Suprapubic skin (tissue), 4 donors: Measurements from ENCODE around the gene RPTOR. TPM values are rescaled to one million over a fixed set of nuclear protein-coding genes. Genes with fewer than 3 reads are reported as not detected.

Experiments
- DNase-seq, 2 donors: peaks; one replicate each; pipeline ENCODE4 v3.0.0-alpha.2; 2019; ENCODE audit warnings: low spot score in 2 of 2
- H3K27ac ChIP-seq: fragments of 200-600 bp; sonication (generic); one replicate; pipeline ENCODE4 v1.5.1; 2019
- H3K27me3 ChIP-seq: fragments of 200-600 bp; sonication (generic); one replicate; pipeline ENCODE4 v1.5.1; 2019
- H3K36me3 ChIP-seq: fragments of 200-600 bp; sonication (generic); one replicate; pipeline ENCODE4 v1.5.1; 2019
- H3K4me1 ChIP-seq: fragments of 200-600 bp; sonication (generic); one replicate; pipeline ENCODE4 v1.5.1; 2019
- H3K4me3 ChIP-seq: fragments of 200-600 bp; sonication (generic); one replicate; pipeline ENCODE4 v1.5.1; 2019; ENCODE audit warnings: mild to moderate bottlenecking
- H3K9me3 ChIP-seq: fragments of 200-600 bp; sonication (generic); one replicate; pipeline ENCODE4 v1.5.1; 2019
- EP300 ChIP-seq: sonication (generic); formaldehyde crosslinking; IDR thresholded peaks from one replicate; pipeline ENCODE4 v1.6.1; 2017; ENCODE audit warnings: antibody characterized with exemption
- POLR2A ChIP-seq, 2 donors: fragments of 450-650 bp; IDR thresholded peaks; one replicate each; pipeline ENCODE4 v1.6.1; 2017; ENCODE audit warnings: antibody characterized with exemption in 2 of 2, mild to moderate bottlenecking in 2 of 2, moderate library complexity in 2 of 2
- POLR2AphosphoS5 ChIP-seq, 3 donors: sonication (generic); formaldehyde crosslinking; IDR thresholded peaks; one replicate each; pipeline ENCODE4 v1.6.1; 2017; ENCODE audit warnings: antibody characterized with exemption in 3 of 3
- WGBS: methylation state at CpG from one replicate; pipeline ENCODE4 v1.1.5; 2018; 5-methylcytosine and 5-hydroxymethylcytosine counted together
- total RNA-seq, 4 donors: library from RNA; depleted of rRNA; stranded (reverse); fragments of >200 nt; gene quantifications; one replicate each; pipeline ENCODE4 v1.1.0, GENCODE V29; 2016
- TF ChIP-seq, protein P1 (sequence below), 2 donors: fragments of 200-600 bp in 1 of 2; fragments of 450-650 bp in 1 of 2; sonication (generic) in 1 of 2; IDR thresholded peaks; one replicate each; pipeline ENCODE4 v1.5.1; 2016 to 2019; ENCODE audit warnings: antibody characterized with exemption in 2 of 2, mild to moderate bottlenecking in 1 of 2, moderate library complexity in 1 of 2

RPTOR gene
- total RNA-seq, 4 donors from 2014 or later: 45.8 to 84.6 (median 53.0) TPM

DNA sequence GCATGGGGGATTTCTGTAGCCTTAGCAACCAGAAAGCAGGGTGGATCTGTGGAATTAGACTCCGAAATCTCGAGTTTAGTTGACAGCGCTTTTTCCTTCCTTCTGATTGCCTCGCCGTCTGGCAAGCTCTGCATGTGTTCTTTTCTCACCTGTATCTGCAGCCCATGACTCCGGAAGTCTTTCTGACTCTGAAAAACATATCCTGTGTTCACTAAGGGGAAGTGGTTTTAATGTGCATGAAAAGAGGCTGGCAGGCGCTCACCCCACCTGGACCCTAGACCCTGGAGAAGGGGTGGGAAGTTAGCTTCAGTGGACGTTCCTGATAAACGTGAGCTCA, 158.5 kb downstream of the RPTOR start:
- peaks cover 5% of the 10 kb centered on the region for H3K4me1 ChIP-seq
- H3K36me3 ChIP-seq: no peaks in the 10 kb centered on the region
- TF ChIP-seq POLR2AphosphoS5 (IDR thresholded peaks at IDR 0.05) (no peak), POLR2A (IDR thresholded peaks at IDR 0.05) (no peak), EP300 (no peak)
- TF ChIP-seq, protein P1, sequence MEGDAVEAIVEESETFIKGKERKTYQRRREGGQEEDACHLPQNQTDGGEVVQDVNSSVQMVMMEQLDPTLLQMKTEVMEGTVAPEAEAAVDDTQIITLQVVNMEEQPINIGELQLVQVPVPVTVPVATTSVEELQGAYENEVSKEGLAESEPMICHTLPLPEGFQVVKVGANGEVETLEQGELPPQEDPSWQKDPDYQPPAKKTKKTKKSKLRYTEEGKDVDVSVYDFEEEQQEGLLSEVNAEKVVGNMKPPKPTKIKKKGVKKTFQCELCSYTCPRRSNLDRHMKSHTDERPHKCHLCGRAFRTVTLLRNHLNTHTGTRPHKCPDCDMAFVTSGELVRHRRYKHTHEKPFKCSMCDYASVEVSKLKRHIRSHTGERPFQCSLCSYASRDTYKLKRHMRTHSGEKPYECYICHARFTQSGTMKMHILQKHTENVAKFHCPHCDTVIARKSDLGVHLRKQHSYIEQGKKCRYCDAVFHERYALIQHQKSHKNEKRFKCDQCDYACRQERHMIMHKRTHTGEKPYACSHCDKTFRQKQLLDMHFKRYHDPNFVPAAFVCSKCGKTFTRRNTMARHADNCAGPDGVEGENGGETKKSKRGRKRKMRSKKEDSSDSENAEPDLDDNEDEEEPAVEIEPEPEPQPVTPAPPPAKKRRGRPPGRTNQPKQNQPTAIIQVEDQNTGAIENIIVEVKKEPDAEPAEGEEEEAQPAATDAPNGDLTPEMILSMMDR (IDR thresholded peaks at IDR 0.05): no peak
- no peaks in the 10 kb centered on the region for H3K27me3 ChIP-seq
- no peaks in the 10 kb centered on the region for H3K9me3 ChIP-seq
- no peak overlapping the region for H3K4me3 ChIP-seq
- no peak overlapping the region for H3K27ac ChIP-seq
- 96% methylated on average over 9 of the region's 9 CpGs for WGBS
- no peak for DNase-seq

DNA sequence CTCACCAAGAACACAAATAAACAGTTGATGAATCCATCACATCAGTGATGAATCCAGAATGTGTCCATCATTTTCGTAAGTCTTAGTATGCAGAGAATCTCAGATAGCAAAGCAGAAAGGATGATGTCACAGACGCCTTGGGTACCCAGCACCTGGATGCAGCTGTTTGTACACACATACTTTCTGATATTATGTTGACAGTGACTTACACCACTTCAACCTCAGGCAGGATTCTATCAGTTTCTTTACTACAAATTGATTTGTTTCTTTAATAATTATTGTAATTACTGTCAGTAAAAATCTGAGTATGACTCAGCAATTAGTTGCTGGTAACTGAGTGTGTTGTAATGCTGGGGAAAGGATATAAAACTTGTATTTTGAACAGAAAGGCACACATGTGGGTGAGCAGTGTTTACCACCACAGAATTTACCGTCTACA, 159.8 kb downstream of the RPTOR start:
- Histone ChIP-seq H3K36me3 (peaks cover 8% of the 10 kb centered on the region), H3K9me3 (no peaks in the 10 kb centered on the region), H3K4me3 (no peak overlapping the region), H3K27ac (no peak overlapping the region), H3K4me1 (peaks cover 5% of the 10 kb centered on the region), H3K27me3 (no peaks in the 10 kb centered on the region)
- TF ChIP-seq POLR2AphosphoS5 (IDR thresholded peaks at IDR 0.05) (no peak), EP300 (no peak), POLR2A (IDR thresholded peaks at IDR 0.05) (no peak)
- TF ChIP-seq, protein P1 (IDR thresholded peaks at IDR 0.05): no peak
- DNase-seq: no peak
- 84% methylated on average over 3 of the region's 3 CpGs for WGBS

DNA sequence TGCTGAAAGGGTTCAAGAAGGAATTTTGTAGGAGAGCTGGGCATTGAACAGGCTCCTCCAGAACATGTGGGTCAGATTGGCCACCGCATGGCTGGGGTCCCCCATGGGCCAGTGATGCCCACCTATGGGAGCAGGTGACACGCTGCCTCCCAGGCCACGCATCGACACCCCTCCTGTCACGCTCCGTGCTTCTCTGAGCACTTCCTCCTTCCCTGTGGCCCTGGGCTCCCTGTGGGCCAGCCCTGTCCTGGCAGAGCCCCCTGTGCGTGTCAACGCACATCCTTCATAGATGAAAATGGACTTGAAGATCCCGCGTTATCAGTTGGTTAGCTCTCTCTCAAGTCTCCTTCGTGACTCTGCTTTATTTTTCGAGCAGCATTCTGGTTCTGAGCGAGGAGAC, 160.3 kb downstream of the RPTOR start:
- H3K27ac ChIP-seq: no peak overlapping the region
- H3K36me3 ChIP-seq: peaks cover 10% of the 10 kb centered on the region
- no peak for DNase-seq
- TF ChIP-seq, protein P1 (IDR thresholded peaks at IDR 0.05): no peak
- TF ChIP-seq EP300 (no peak), POLR2AphosphoS5 (IDR thresholded peaks at IDR 0.05) (no peak), POLR2A (IDR thresholded peaks at IDR 0.05) (no peak)
- peaks cover 5% of the 10 kb centered on the region for H3K4me1 ChIP-seq
- WGBS: 96% methylated on average over 13 of the region's 13 CpGs
- no peaks in the 10 kb centered on the region for H3K9me3 ChIP-seq
- H3K4me3 ChIP-seq: no peak overlapping the region
- H3K27me3 ChIP-seq: no peaks in the 10 kb centered on the region

DNA sequence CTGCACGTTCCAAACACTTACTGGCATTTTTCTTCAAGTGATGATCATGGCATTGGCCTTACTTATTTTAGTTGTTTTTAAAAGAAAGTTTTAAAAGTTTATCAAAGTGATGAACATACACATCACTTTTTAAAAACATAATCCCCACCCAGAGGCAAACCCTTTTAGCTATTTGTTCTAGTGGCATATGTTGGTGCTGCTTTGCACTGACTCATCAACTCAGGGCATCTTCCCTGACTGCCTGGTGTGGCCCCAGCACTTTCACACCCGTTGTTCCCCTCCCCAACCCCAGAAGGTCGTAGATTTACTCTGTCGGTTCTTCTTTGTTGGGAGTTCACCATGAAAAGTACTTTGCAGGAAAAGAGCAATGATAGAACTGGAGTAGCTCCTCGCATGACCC, 161.3 kb downstream of the RPTOR start:
- TF ChIP-seq, protein P1 (IDR thresholded peaks at IDR 0.05): no peak
- TF ChIP-seq EP300 (no peak), POLR2AphosphoS5 (IDR thresholded peaks at IDR 0.05) (no peak)
- no peak overlapping the region for H3K27ac ChIP-seq
- no peak for DNase-seq

DNA sequence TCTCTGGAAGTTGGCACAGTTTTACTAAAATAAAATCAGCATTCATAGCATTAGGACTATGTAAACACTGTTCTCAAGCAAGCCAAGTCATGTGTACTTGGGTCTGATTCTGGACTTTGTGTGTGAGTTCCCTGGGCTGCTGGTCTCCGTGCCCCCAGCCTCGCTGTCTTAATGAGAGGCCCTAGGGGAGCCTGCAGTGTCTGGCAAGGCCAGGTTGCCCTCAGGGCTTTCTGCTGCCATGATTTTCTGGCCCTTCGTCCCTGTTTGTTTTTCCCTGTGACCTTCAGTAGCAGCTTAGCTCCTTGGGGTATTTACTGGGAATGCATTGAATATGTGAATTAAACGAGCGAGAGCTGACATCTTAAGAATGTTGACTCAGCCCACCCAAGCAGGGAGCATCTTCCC, 161.8 kb downstream of the RPTOR start:
- Histone ChIP-seq H3K4me1 (peaks cover 5% of the 10 kb centered on the region), H3K27me3 (no peaks in the 10 kb centered on the region), H3K27ac (no peak overlapping the region), H3K4me3 (no peak overlapping the region), H3K9me3 (no peaks in the 10 kb centered on the region), H3K36me3 (peaks cover 10% of the 10 kb centered on the region)
- WGBS: 55% methylated on average over 5 of the region's 5 CpGs
- TF ChIP-seq POLR2AphosphoS5 (IDR thresholded peaks at IDR 0.05): no peak
- TF ChIP-seq EP300: no peak
- TF ChIP-seq, protein P1 (IDR thresholded peaks at IDR 0.05): no peak
- TF ChIP-seq POLR2A (IDR thresholded peaks at IDR 0.05): no peak
- DNase-seq: no peak

More for the DNA sequence above, 161.3 kb downstream of the RPTOR start:
- WGBS: 73% methylated on average over 5 of the region's 5 CpGs
- no peaks in the 10 kb centered on the region for H3K27me3 ChIP-seq
- peaks cover 10% of the 10 kb centered on the region for H3K36me3 ChIP-seq
- no peaks in the 10 kb centered on the region for H3K9me3 ChIP-seq
- no peak overlapping the region for H3K4me3 ChIP-seq
- H3K4me1 ChIP-seq: peaks cover 5% of the 10 kb centered on the region
